Subcutaneous abdominal adipose tissue (tissue), 5 donors: ENCODE results near the gene ANLN.
"Not testable (repeated sequence)": the region's sequence is repeated elsewhere in the genome, so short reads cannot be mapped to it uniquely, and the experiment has no call there.

Source experiments
- H3K27ac ChIP-seq: one replicate; pipeline ENCODE4 v1.7.0; 2013; ENCODE audit warnings: low read depth, mild to moderate bottlenecking, inconsistent platforms, low read length, moderate library complexity
- H3K27me3 ChIP-seq, 5 donors: one replicate each; pipeline ENCODE4 v1.7.0; 2013; ENCODE audit warnings: low read length in 5 of 5, inconsistent platforms in 1 of 5; ENCODE audit not compliant: control insufficient read depth in 5 of 5, insufficient read depth in 4 of 5
- H3K36me3 ChIP-seq, 5 donors: one replicate each; pipeline ENCODE4 v1.7.0; 2013; ENCODE audit warnings: low read length in 5 of 5; ENCODE audit not compliant: control insufficient read depth in 5 of 5, insufficient read depth in 5 of 5
- H3K4me1 ChIP-seq, 5 donors: one replicate each; pipeline ENCODE4 v1.7.0; 2013; ENCODE audit warnings: low read length in 5 of 5, mild to moderate bottlenecking in 3 of 5, moderate library complexity in 1 of 5; ENCODE audit not compliant: control insufficient read depth in 5 of 5, insufficient read depth in 5 of 5
- H3K4me3 ChIP-seq, 5 donors: one replicate each; pipeline ENCODE4 v1.7.0; 2013; ENCODE audit warnings: low read length in 5 of 5, low read depth in 1 of 5
- H3K9ac ChIP-seq, 5 donors: one replicate each; pipeline ENCODE4 v1.7.0; 2013; ENCODE audit warnings: low read length in 5 of 5, mild to moderate bottlenecking in 4 of 5, moderate library complexity in 3 of 5
- H3K9me3 ChIP-seq, 5 donors: one replicate each; pipeline ENCODE4 v1.7.0; 2013; ENCODE audit warnings: low read length in 5 of 5; ENCODE audit not compliant: control insufficient read depth in 5 of 5
- donor health status: healthy.
- donor health status: healthy.
- donor health status: healthy.
- donor health status: healthy.
- donor health status: healthy.

Gene ANLN

GRCh38 chr7:36378555-36378954 is 11.1 kb upstream of the ANLN start:
- H3K4me1 ChIP-seq, H3K36me3 ChIP-seq, H3K9ac ChIP-seq, H3K27ac ChIP-seq, H3K9me3 ChIP-seq, H3K4me3 ChIP-seq, H3K27me3 ChIP-seq: not testable (repeated sequence)

GRCh38 chr7:36379831-36380504 is 9.7 kb upstream of the ANLN start:
- H3K4me1 ChIP-seq: no peaks in the 10 kb centered on the region
- no peaks in the 10 kb centered on the region for H3K9me3 ChIP-seq
- H3K9ac ChIP-seq: no peak overlapping the region
- H3K4me3 ChIP-seq: no peak overlapping the region
- no peaks in the 10 kb centered on the region for H3K27me3 ChIP-seq
- H3K36me3 ChIP-seq: no peaks in the 10 kb centered on the region
- H3K27ac ChIP-seq: no peak overlapping the region

- no peaks in the 10 kb centered on the region for H3K4me1 ChIP-seq
- H3K27ac ChIP-seq: no peak overlapping the region
- H3K4me3 ChIP-seq: no peak overlapping the region
- no peaks in the 10 kb centered on the region for H3K36me3 ChIP-seq
- no peaks in the 10 kb centered on the region for H3K27me3 ChIP-seq
- no peaks in the 10 kb centered on the region for H3K9me3 ChIP-seq
- H3K9ac ChIP-seq: no peak overlapping the region
Measured at GRCh38 chr7:36381056-36381455, 8.6 kb upstream of the ANLN start.

GRCh38 chr7:36383284-36383683 is 6.4 kb upstream of the ANLN start:
- not testable (repeated sequence) for H3K4me1 ChIP-seq, H3K4me3 ChIP-seq, H3K36me3 ChIP-seq, H3K27ac ChIP-seq, H3K9ac ChIP-seq, H3K27me3 ChIP-seq, H3K9me3 ChIP-seq

- not testable (repeated sequence) for H3K9me3 ChIP-seq
Measured at GRCh38 chr7:36385646-36386045, 4.0 kb upstream of the ANLN start.

GRCh38 chr7:36387435-36388231 is 2.0 kb upstream of the ANLN start:
- Histone ChIP-seq H3K27me3 (peaks cover 0 to 5% (median 0%) of the 10 kb centered on the region in 5 donors), H3K27ac (peak overlapping the region; percentile 14), H3K36me3 (no peaks in the 10 kb centered on the region), H3K4me3 (no peak overlapping the region), H3K4me1 (peaks cover 0 to 21% (median 16%) of the 10 kb centered on the region in 5 donors), H3K9ac (no peak overlapping the region), H3K9me3 (no peaks in the 10 kb centered on the region)

More at GRCh38 chr7:36385646-36386045, 4.0 kb upstream of the ANLN start:
- not testable (repeated sequence) for H3K4me3 ChIP-seq, H3K9ac ChIP-seq, H3K27me3 ChIP-seq, H3K36me3 ChIP-seq, H3K27ac ChIP-seq
- H3K4me1 ChIP-seq: peaks cover 0 to 21% (median 14%) of the 10 kb centered on the region in 5 donors

- H3K9me3 ChIP-seq: no peaks in the 10 kb centered on the region
- H3K4me1 ChIP-seq: peaks cover 0 to 21% (median 16%) of the 10 kb centered on the region in 5 donors
- H3K27ac ChIP-seq: peak overlapping the region; percentile 14
- no peaks in the 10 kb centered on the region for H3K36me3 ChIP-seq
- H3K9ac ChIP-seq: no peak overlapping the region
- peaks cover 0 to 5% (median 0%) of the 10 kb centered on the region in 5 donors for H3K27me3 ChIP-seq
- H3K4me3 ChIP-seq: peak overlapping the region in 1 of 5 donors; percentile 76
Measured at GRCh38 chr7:36388423-36388822, 1.2 kb upstream of the ANLN start.

- peaks cover 0 to 9% (median 0%) of the 10 kb centered on the region in 5 donors for H3K27me3 ChIP-seq
- H3K4me3 ChIP-seq: peak overlapping the region; percentile 40 to 83 (median 81)
- peaks cover 0 to under 1% (median 0%) of the 10 kb centered on the region in 5 donors for H3K9me3 ChIP-seq
- peak overlapping the region; percentile 26 to 66 (median 55) for H3K9ac ChIP-seq
- no peak overlapping the region for H3K27ac ChIP-seq
- H3K36me3 ChIP-seq: no peaks in the 10 kb centered on the region
- peaks cover 0 to 21% (median 16%) of the 10 kb centered on the region in 5 donors for H3K4me1 ChIP-seq
Measured at GRCh38 chr7:36390199-36391090, 783 bp downstream of the ANLN start.

- peaks cover 0 to 3% (median 0%) of the 10 kb centered on the region in 5 donors for H3K9me3 ChIP-seq
- no peaks in the 10 kb centered on the region for H3K36me3 ChIP-seq
- H3K27ac ChIP-seq: no peak overlapping the region
- H3K9ac ChIP-seq: no peak overlapping the region
- H3K4me1 ChIP-seq: peaks cover 0 to 21% (median 16%) of the 10 kb centered on the region in 5 donors
- no peak overlapping the region for H3K4me3 ChIP-seq
- peaks cover 0 to 10% (median 0%) of the 10 kb centered on the region in 5 donors for H3K27me3 ChIP-seq
Measured at GRCh38 chr7:36391436-36392198, 2.0 kb downstream of the ANLN start.
